Hepatocyte (in vitro differentiated cells): Measurements from ENCODE around the gene PPM1H. TPM values are rescaled to one million over a fixed set of nuclear protein-coding genes. Genes with fewer than 3 reads are reported as not detected.
"Not testable (repeated sequence)": the region's sequence is repeated elsewhere in the genome, so short reads cannot be mapped to it uniquely, and the experiment has no call there.

ENCODE experiments used
- DNase-seq: peaks from one replicate; pipeline ENCODE4 v3.0.0-alpha.2; 2016; ENCODE audit warnings: low spot score
- H2AFZ ChIP-seq: fragments of 200-600 bp; sonication (generic); 2 replicates; pipeline ENCODE4 v1.6.0; 2016; ENCODE audit warnings: antibody characterized with exemption, mild to moderate bottlenecking
- H3K27ac ChIP-seq: fragments of 200-600 bp; sonication (generic); 2 replicates; pipeline ENCODE4 v1.5.1; 2016; ENCODE audit warnings: mild to moderate bottlenecking
- H3K27me3 ChIP-seq: fragments of 200-600 bp; sonication (generic); 2 replicates; pipeline ENCODE4 v1.6.1; 2016
- H3K36me3 ChIP-seq: fragments of 200-600 bp; sonication (generic); replicated peaks from 2 replicates; pipeline ENCODE4 v1.5.1; 2016; ENCODE audit warnings: low read depth; ENCODE audit not compliant: insufficient read depth
- H3K4me1 ChIP-seq: fragments of 200-600 bp; sonication (generic); 2 replicates; pipeline ENCODE4 v1.5.1; 2016; ENCODE audit warnings: mild to moderate bottlenecking, moderate library complexity; ENCODE audit not compliant: insufficient read depth
- H3K4me2 ChIP-seq: fragments of 200-600 bp; sonication (generic); 2 replicates; pipeline ENCODE4 v1.6.0; 2016
- H3K4me3 ChIP-seq: fragments of 200-600 bp; sonication (generic); 2 replicates; pipeline ENCODE4 v1.5.1; 2016; ENCODE audit warnings: mild to moderate bottlenecking
- H3K79me2 ChIP-seq: fragments of 200-600 bp; sonication (generic); 2 replicates; pipeline ENCODE4 v1.6.0; 2017; ENCODE audit warnings: mild to moderate bottlenecking
- H3K9me2 ChIP-seq: fragments of 200-600 bp; sonication (generic); replicated peaks from 2 replicates; pipeline ENCODE4 v1.6.0; 2017; ENCODE audit warnings: mild to moderate bottlenecking; ENCODE audit not compliant: insufficient read depth
- H3K9me3 ChIP-seq: fragments of 200-600 bp; sonication (generic); 2 replicates; pipeline ENCODE4 v1.5.1; 2016; ENCODE audit warnings: low read depth, mild to moderate bottlenecking
- H4K20me1 ChIP-seq: fragments of 200-600 bp; sonication (generic); 2 replicates; pipeline ENCODE4 v1.6.0; 2016; ENCODE audit warnings: mild to moderate bottlenecking; ENCODE audit not compliant: insufficient read depth, poor library complexity, severe bottlenecking
- EZH2 ChIP-seq: fragments of 200-600 bp; sonication (generic); IDR thresholded peaks from 2 replicates; pipeline ENCODE4 v1.6.1; 2016; ENCODE audit warnings: antibody characterized with exemption, mild to moderate bottlenecking, borderline replicate concordance
- EZH2phosphoT487 ChIP-seq: fragments of 200-600 bp; sonication (generic); IDR thresholded peaks from one replicate; pipeline ENCODE4 v1.6.1; 2018; ENCODE audit warnings: antibody characterized with exemption, mild to moderate bottlenecking, low read depth, moderate library complexity; ENCODE audit not compliant: unreplicated experiment, severe bottlenecking
- WGBS: methylation state at CpG from one replicate; pipeline ENCODE4 v1.1.6; 2016; ENCODE audit warnings: low lambda C conversion rate; ENCODE audit errors: missing lambda C conversion rate; 5-methylcytosine and 5-hydroxymethylcytosine counted together
- polyA plus RNA-seq: library from polyadenylated mRNA; unstranded; fragments of >200 nt; fragmentation: Nextera tagmentation; extraction: Ambion mirVana; gene quantifications from 2 replicates; pipeline ENCODE4 v1.2.1, GENCODE V29; 2016
- total RNA-seq: library from RNA; depleted of rRNA; stranded (reverse); fragments of >200 nt; gene quantifications from 2 replicates; pipeline ENCODE4 v1.2.3, GENCODE V29; 2014
- TF ChIP-seq, protein P1 (sequence below): fragments of 200-600 bp; sonication (generic); IDR thresholded peaks from 2 replicates; pipeline ENCODE4 v1.5.1; 2016; ENCODE audit warnings: antibody characterized with exemption, mild to moderate bottlenecking; ENCODE audit not compliant: poor library complexity

PPM1H gene
- total and polyA plus RNA-seq, 2 experiments from 2014 or later = 9.2 to 21.8 TPM

- H3K27me3 ChIP-seq = no peaks in the 10 kb centered on the region
- H3K27ac ChIP-seq = no peak overlapping the region
- no peak overlapping the region for H2AFZ ChIP-seq
- H3K4me3 ChIP-seq = no peak overlapping the region
- H3K9me2 ChIP-seq = no peaks in the 10 kb centered on the region
- no peaks in the 10 kb centered on the region for H3K4me1 ChIP-seq
- no peak overlapping the region for H3K4me2 ChIP-seq
- DNase-seq = no peak
- no peak for TF ChIP-seq EZH2phosphoT487
- no peak for TF ChIP-seq EZH2
- TF ChIP-seq, protein P1, sequence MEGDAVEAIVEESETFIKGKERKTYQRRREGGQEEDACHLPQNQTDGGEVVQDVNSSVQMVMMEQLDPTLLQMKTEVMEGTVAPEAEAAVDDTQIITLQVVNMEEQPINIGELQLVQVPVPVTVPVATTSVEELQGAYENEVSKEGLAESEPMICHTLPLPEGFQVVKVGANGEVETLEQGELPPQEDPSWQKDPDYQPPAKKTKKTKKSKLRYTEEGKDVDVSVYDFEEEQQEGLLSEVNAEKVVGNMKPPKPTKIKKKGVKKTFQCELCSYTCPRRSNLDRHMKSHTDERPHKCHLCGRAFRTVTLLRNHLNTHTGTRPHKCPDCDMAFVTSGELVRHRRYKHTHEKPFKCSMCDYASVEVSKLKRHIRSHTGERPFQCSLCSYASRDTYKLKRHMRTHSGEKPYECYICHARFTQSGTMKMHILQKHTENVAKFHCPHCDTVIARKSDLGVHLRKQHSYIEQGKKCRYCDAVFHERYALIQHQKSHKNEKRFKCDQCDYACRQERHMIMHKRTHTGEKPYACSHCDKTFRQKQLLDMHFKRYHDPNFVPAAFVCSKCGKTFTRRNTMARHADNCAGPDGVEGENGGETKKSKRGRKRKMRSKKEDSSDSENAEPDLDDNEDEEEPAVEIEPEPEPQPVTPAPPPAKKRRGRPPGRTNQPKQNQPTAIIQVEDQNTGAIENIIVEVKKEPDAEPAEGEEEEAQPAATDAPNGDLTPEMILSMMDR = no peak
- WGBS = 80% methylated on average over 1 of the region's 1 CpG
- H4K20me1 ChIP-seq = no peaks in the 10 kb centered on the region
- H3K36me3 ChIP-seq = no peaks in the 10 kb centered on the region
- H3K9me3 ChIP-seq = no peaks in the 10 kb centered on the region
- no peaks in the 10 kb centered on the region for H3K79me2 ChIP-seq
These were observed 15.4 kb upstream of the PPM1H start for GRCh38 chr12:62950317-62950716.

GRCh38 chr12:62948123-62948522 lies 13.2 kb upstream of the PPM1H start:
- no peaks in the 10 kb centered on the region for H3K9me3 ChIP-seq
- no peak overlapping the region for H3K4me2 ChIP-seq
- TF ChIP-seq EZH2 = no peak
- TF ChIP-seq EZH2phosphoT487 = no peak
- H4K20me1 ChIP-seq = no peaks in the 10 kb centered on the region
- H3K27ac ChIP-seq = no peak overlapping the region
- H3K36me3 ChIP-seq = no peaks in the 10 kb centered on the region
- no peak for DNase-seq
- no peak overlapping the region for H3K4me3 ChIP-seq
- H2AFZ ChIP-seq = no peak overlapping the region
- no peaks in the 10 kb centered on the region for H3K79me2 ChIP-seq
- WGBS = 95% methylated on average over 1 of the region's 1 CpG
- H3K27me3 ChIP-seq = no peaks in the 10 kb centered on the region
- H3K4me1 ChIP-seq = no peaks in the 10 kb centered on the region
- H3K9me2 ChIP-seq = no peaks in the 10 kb centered on the region

DNA sequence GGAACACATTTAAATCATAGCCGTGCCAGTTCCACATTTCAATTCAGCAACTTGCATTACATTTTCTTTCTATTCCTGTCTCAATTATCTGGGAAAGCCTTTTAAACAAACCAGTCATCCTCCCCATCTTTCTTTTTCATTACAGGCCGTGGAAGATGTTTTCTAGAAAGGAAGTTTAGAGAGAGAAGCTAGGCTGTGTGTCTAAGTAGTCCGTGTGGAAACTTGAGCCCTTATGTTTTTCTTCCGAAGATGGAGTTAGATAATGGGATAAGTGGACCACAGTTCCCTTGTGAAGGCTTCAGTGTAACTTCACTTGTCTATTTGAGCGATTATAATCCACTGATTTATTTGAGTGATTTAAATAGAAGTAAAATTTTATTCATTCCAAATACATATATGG lies 12.4 kb upstream of the PPM1H start:
- Histone ChIP-seq H3K27me3 (no peaks in the 10 kb centered on the region), H3K4me3 (no peak overlapping the region), H4K20me1 (no peaks in the 10 kb centered on the region), H3K27ac (no peak overlapping the region), H3K9me2 (no peaks in the 10 kb centered on the region), H3K9me3 (no peaks in the 10 kb centered on the region), H2AFZ (no peak overlapping the region), H3K4me1 (no peaks in the 10 kb centered on the region), H3K36me3 (no peaks in the 10 kb centered on the region), H3K79me2 (no peaks in the 10 kb centered on the region), H3K4me2 (no peak overlapping the region)
- no peak for DNase-seq
- WGBS = 82% methylated on average over 5 of the region's 5 CpGs
- TF ChIP-seq, protein P1 = no peak
- TF ChIP-seq EZH2phosphoT487 (no peak), EZH2 (no peak)

- Histone ChIP-seq H3K27me3 (no peaks in the 10 kb centered on the region), H3K9me2 (no peaks in the 10 kb centered on the region), H3K79me2 (no peaks in the 10 kb centered on the region), H3K36me3 (no peaks in the 10 kb centered on the region), H4K20me1 (no peaks in the 10 kb centered on the region), H3K4me1 (no peaks in the 10 kb centered on the region), H3K4me3 (no peak overlapping the region), H3K9me3 (no peaks in the 10 kb centered on the region), H3K27ac (no peak overlapping the region), H3K4me2 (no peak overlapping the region), H2AFZ (no peak overlapping the region)
- no peak for TF ChIP-seq EZH2phosphoT487
- TF ChIP-seq, protein P1 = no peak
- TF ChIP-seq EZH2 = no peak
- no peak for DNase-seq
- WGBS = 36% methylated on average over 3 of the region's 3 CpGs
These were observed 8.9 kb upstream of the PPM1H start for GRCh38 chr12:62943779-62944395.

GRCh38 chr12:62942316-62942715 lies 7.4 kb upstream of the PPM1H start:
- H3K9me3 ChIP-seq, H3K79me2 ChIP-seq, H3K4me2 ChIP-seq, H3K4me3 ChIP-seq, H3K36me3 ChIP-seq, H3K27ac ChIP-seq, DNase-seq, H2AFZ ChIP-seq, H4K20me1 ChIP-seq, H3K9me2 ChIP-seq, H3K27me3 ChIP-seq, H3K4me1 ChIP-seq: not testable (repeated sequence)
- 69% methylated on average over 4 of the region's 4 CpGs for WGBS
